ENCODE results near the gene SNX8. TPM values are rescaled to one million over a fixed set of nuclear protein-coding genes. Genes with fewer than 3 reads are reported as not detected.
A peak's percentile ranks its signal among the peaks of the same experiment; 100 is the strongest.

Gene SNX8
- total RNA-seq, 1 donor from 2014 or later, result 12.5 TPM

- H3K27me3 ChIP-seq (ENCODE audit: control insufficient read depth in 3 of 3, insufficient read depth in 3 of 3, low read length in 3 of 3), result no peaks in the 10 kb centered on the region
- H3K9me3 ChIP-seq (ENCODE audit: control insufficient read depth in 3 of 3, low read length in 3 of 3), result no peaks in the 10 kb centered on the region
- peaks cover 4 to 15% (median 8%) of the 10 kb centered on the region in 3 donors for H3K36me3 ChIP-seq (ENCODE audit: control insufficient read depth in 3 of 3, insufficient read depth in 3 of 3, low read length in 3 of 3)
- no peak overlapping the region for H3K27ac ChIP-seq (ENCODE audit: low read depth, low read length)
- peaks cover 4 to 7% (median 5%) of the 10 kb centered on the region in 3 donors for H3K4me1 ChIP-seq (ENCODE audit: control insufficient read depth in 3 of 3, insufficient read depth in 3 of 3, low read length in 3 of 3)
- H3K4me3 ChIP-seq (ENCODE audit: low read length in 3 of 3), result no peak overlapping the region
- no peak overlapping the region for H3K9ac ChIP-seq (ENCODE audit: low read depth in 1 of 3, low read length in 3 of 3)
Measured at GRCh38 chr7:2251381-2251780, 62.9 kb downstream of the SNX8 start.

- Histone ChIP-seq H3K9ac (ENCODE audit: low read depth in 1 of 3, low read length in 3 of 3) (no peak overlapping the region), H3K27ac (ENCODE audit: low read depth, low read length) (peak overlapping the region; percentile 47), H3K4me1 (ENCODE audit: control insufficient read depth in 3 of 3, insufficient read depth in 3 of 3, low read length in 3 of 3) (peaks cover 4 to 7% (median 5%) of the 10 kb centered on the region in 3 donors), H3K4me3 (ENCODE audit: low read length in 3 of 3) (no peak overlapping the region), H3K36me3 (ENCODE audit: control insufficient read depth in 3 of 3, insufficient read depth in 3 of 3, low read length in 3 of 3) (peaks cover 3 to 6% (median 5%) of the 10 kb centered on the region in 3 donors), H3K27me3 (ENCODE audit: control insufficient read depth in 3 of 3, insufficient read depth in 3 of 3, low read length in 3 of 3) (no peaks in the 10 kb centered on the region), H3K9me3 (ENCODE audit: control insufficient read depth in 3 of 3, low read length in 3 of 3) (no peaks in the 10 kb centered on the region)
Measured at GRCh38 chr7:2249744-2250323, 64.4 kb downstream of the SNX8 start.

GRCh38 chr7:2248984-2249694 is 65.1 kb downstream of the SNX8 start:
- peaks cover 4 to 7% (median 5%) of the 10 kb centered on the region in 3 donors for H3K4me1 ChIP-seq (ENCODE audit: control insufficient read depth in 3 of 3, insufficient read depth in 3 of 3, low read length in 3 of 3)
- peaks cover 0 to 5% (median 0%) of the 10 kb centered on the region in 3 donors for H3K36me3 ChIP-seq (ENCODE audit: control insufficient read depth in 3 of 3, insufficient read depth in 3 of 3, low read length in 3 of 3)
- H3K27ac ChIP-seq (ENCODE audit: low read depth, low read length), result peak overlapping the region; percentile 47
- no peaks in the 10 kb centered on the region for H3K9me3 ChIP-seq (ENCODE audit: control insufficient read depth in 3 of 3, low read length in 3 of 3)
- H3K4me3 ChIP-seq (ENCODE audit: low read length in 3 of 3), result peak overlapping the region in 1 of 3 donors; percentile 22
- no peaks in the 10 kb centered on the region for H3K27me3 ChIP-seq (ENCODE audit: control insufficient read depth in 3 of 3, insufficient read depth in 3 of 3, low read length in 3 of 3)
- H3K9ac ChIP-seq (ENCODE audit: low read depth in 1 of 3, low read length in 3 of 3), result peak overlapping the region; percentile 1 to 45 (median 16)

GRCh38 chr7:2247141-2247995 is 66.9 kb downstream of the SNX8 start:
- no peak overlapping the region for H3K27ac ChIP-seq (ENCODE audit: low read depth, low read length)
- H3K4me3 ChIP-seq (ENCODE audit: low read length in 3 of 3), result no peak overlapping the region
- no peaks in the 10 kb centered on the region for H3K36me3 ChIP-seq (ENCODE audit: control insufficient read depth in 3 of 3, insufficient read depth in 3 of 3, low read length in 3 of 3)
- H3K9ac ChIP-seq (ENCODE audit: low read depth in 1 of 3, low read length in 3 of 3), result no peak overlapping the region
- peaks cover 10 to 13% (median 12%) of the 10 kb centered on the region in 3 donors for H3K4me1 ChIP-seq (ENCODE audit: control insufficient read depth in 3 of 3, insufficient read depth in 3 of 3, low read length in 3 of 3)
- no peaks in the 10 kb centered on the region for H3K27me3 ChIP-seq (ENCODE audit: control insufficient read depth in 3 of 3, insufficient read depth in 3 of 3, low read length in 3 of 3)
- H3K9me3 ChIP-seq (ENCODE audit: control insufficient read depth in 3 of 3, low read length in 3 of 3), result no peaks in the 10 kb centered on the region

- Histone ChIP-seq H3K27me3 (ENCODE audit: control insufficient read depth in 3 of 3, insufficient read depth in 3 of 3, low read length in 3 of 3) (no peaks in the 10 kb centered on the region), H3K4me1 (ENCODE audit: control insufficient read depth in 3 of 3, insufficient read depth in 3 of 3, low read length in 3 of 3) (peaks cover 14 to 17% (median 16%) of the 10 kb centered on the region in 3 donors), H3K9ac (ENCODE audit: low read depth in 1 of 3, low read length in 3 of 3) (no peak overlapping the region)
Measured at GRCh38 chr7:2245883-2246675, 68.2 kb downstream of the SNX8 start.

GRCh38 chr7:2244404-2244995 is 69.7 kb downstream of the SNX8 start:
- H3K9me3 ChIP-seq (ENCODE audit: control insufficient read depth in 3 of 3, low read length in 3 of 3), result no peaks in the 10 kb centered on the region
- no peaks in the 10 kb centered on the region for H3K27me3 ChIP-seq (ENCODE audit: control insufficient read depth in 3 of 3, insufficient read depth in 3 of 3, low read length in 3 of 3)
- peaks cover 11 to 21% (median 19%) of the 10 kb centered on the region in 3 donors for H3K4me1 ChIP-seq (ENCODE audit: control insufficient read depth in 3 of 3, insufficient read depth in 3 of 3, low read length in 3 of 3)
- H3K9ac ChIP-seq (ENCODE audit: low read depth in 1 of 3, low read length in 3 of 3), result no peak overlapping the region
- H3K27ac ChIP-seq (ENCODE audit: low read depth, low read length), result no peak overlapping the region
- H3K4me3 ChIP-seq (ENCODE audit: low read length in 3 of 3), result no peak overlapping the region
- peaks cover under 1 to 2% (median 2%) of the 10 kb centered on the region in 3 donors for H3K36me3 ChIP-seq (ENCODE audit: control insufficient read depth in 3 of 3, insufficient read depth in 3 of 3, low read length in 3 of 3)

More at GRCh38 chr7:2245883-2246675, 68.2 kb downstream of the SNX8 start:
- H3K9me3 ChIP-seq (ENCODE audit: control insufficient read depth in 3 of 3, low read length in 3 of 3), result no peaks in the 10 kb centered on the region
- H3K27ac ChIP-seq (ENCODE audit: low read depth, low read length), result no peak overlapping the region
- no peaks in the 10 kb centered on the region for H3K36me3 ChIP-seq (ENCODE audit: control insufficient read depth in 3 of 3, insufficient read depth in 3 of 3, low read length in 3 of 3)
- no peak overlapping the region for H3K4me3 ChIP-seq (ENCODE audit: low read length in 3 of 3)

- no peaks in the 10 kb centered on the region for H3K27me3 ChIP-seq (ENCODE audit: control insufficient read depth in 3 of 3, insufficient read depth in 3 of 3, low read length in 3 of 3)
- no peaks in the 10 kb centered on the region for H3K9me3 ChIP-seq (ENCODE audit: control insufficient read depth in 3 of 3, low read length in 3 of 3)
- H3K4me3 ChIP-seq (ENCODE audit: low read length in 3 of 3), result no peak overlapping the region
- no peak overlapping the region for H3K27ac ChIP-seq (ENCODE audit: low read depth, low read length)
- peaks cover 7 to 17% (median 15%) of the 10 kb centered on the region in 3 donors for H3K4me1 ChIP-seq (ENCODE audit: control insufficient read depth in 3 of 3, insufficient read depth in 3 of 3, low read length in 3 of 3)
- H3K9ac ChIP-seq (ENCODE audit: low read depth in 1 of 3, low read length in 3 of 3), result no peak overlapping the region
- H3K36me3 ChIP-seq (ENCODE audit: control insufficient read depth in 3 of 3, insufficient read depth in 3 of 3, low read length in 3 of 3), result peaks cover 7 to 9% (median 8%) of the 10 kb centered on the region in 3 donors
Measured at GRCh38 chr7:2243458-2243857, 70.8 kb downstream of the SNX8 start.

- peaks cover 14 to 16% (median 14%) of the 10 kb centered on the region in 3 donors for H3K36me3 ChIP-seq (ENCODE audit: control insufficient read depth in 3 of 3, insufficient read depth in 3 of 3, low read length in 3 of 3)
- H3K9ac ChIP-seq (ENCODE audit: low read depth in 1 of 3, low read length in 3 of 3), result peak overlapping the region; percentile 79 to 91 (median 86)
- peak overlapping the region; percentile 79 to 91 (median 86) for H3K4me3 ChIP-seq (ENCODE audit: low read length in 3 of 3)
- no peaks in the 10 kb centered on the region for H3K9me3 ChIP-seq (ENCODE audit: control insufficient read depth in 3 of 3, low read length in 3 of 3)
- no peaks in the 10 kb centered on the region for H3K27me3 ChIP-seq (ENCODE audit: control insufficient read depth in 3 of 3, insufficient read depth in 3 of 3, low read length in 3 of 3)
- no peak overlapping the region for H3K27ac ChIP-seq (ENCODE audit: low read depth, low read length)
- peaks cover 7 to 17% (median 15%) of the 10 kb centered on the region in 3 donors for H3K4me1 ChIP-seq (ENCODE audit: control insufficient read depth in 3 of 3, insufficient read depth in 3 of 3, low read length in 3 of 3)
Measured at GRCh38 chr7:2242541-2243429, 71.5 kb downstream of the SNX8 start.

Data from skeletal muscle tissue (tissue), 4 donors.